Right cardiac atrium (tissue), 5 donors: ENCODE results near the gene ST7. TPM values are rescaled to one million over a fixed set of nuclear protein-coding genes. Genes with fewer than 3 reads are reported as not detected.

Experiments
- ATAC-seq, 2 donors: fragments of 200-7000 bp; cut with Tn5 transposase; one replicate each; pipeline versions ENCODE4 v1.8.0 to v1.9.1; 2020; ENCODE audit warnings: moderate library complexity in 2 of 2, mild to moderate bottlenecking in 1 of 2
- DNase-seq, 3 donors: peaks; one replicate each; pipeline ENCODE4 v3.0.0-alpha.2; 2020
- H3K27ac ChIP-seq: one replicate; pipeline ENCODE4 v1.5.1; 2013; ENCODE audit warnings: mild to moderate bottlenecking, low read length, control low read depth, moderate library complexity
- H3K27me3 ChIP-seq: one replicate; pipeline ENCODE4 v1.6.1; 2013; ENCODE audit not compliant: control insufficient read depth, insufficient read depth
- H3K4me1 ChIP-seq: one replicate; pipeline ENCODE4 v1.6.1; 2013; ENCODE audit warnings: low read length; ENCODE audit not compliant: control insufficient read depth, insufficient read depth
- H3K4me3 ChIP-seq: one replicate; pipeline ENCODE4 v1.5.1; 2013; ENCODE audit warnings: low read length, control low read depth
- H3K9me3 ChIP-seq: one replicate; pipeline ENCODE4 v1.6.1; 2013; ENCODE audit warnings: low read length; ENCODE audit not compliant: control insufficient read depth
- WGBS: extraction: QIAGEN DNeasy Blood & Tissue Kit; methylation state at CpG from one replicate; pipeline ENCODE4 v1.1.7; 2013; 5-methylcytosine and 5-hydroxymethylcytosine counted together
- intact Hi-C, 4 donors: fragments of 100-400 bp; cut with DNase I; formaldehyde crosslinking; loops; one replicate each; pipeline versions ENCODE4 v1.11.0 to v1.14.0; 2022 to 2023
- polyA plus RNA-seq: library from polyadenylated mRNA; stranded (reverse); fragments of 200-250 nt; gene quantifications from one replicate; pipeline ENCODE4 v1.2.3, GENCODE V29; 2013
- total RNA-seq, 4 donors: library from RNA; stranded (reverse); fragmentation: NEBNext Ultra II Directional; extraction: Animal tissue kit (Norgen Biotek cat#: 25700); gene quantifications; one replicate each; pipeline ENCODE4 v1.2.1, GENCODE V29; 2021
- donor health status: healthy with polysubstance abuse.
- donor health status: DM: no; HTN: yes; CAD: no.
- donor health status: DM: no; HTN: no; CAD: no.
- donor health status: DM: no; HTN: yes; CAD: no; lungs with severe emphysema.
- donor health status: DM: yes; HTN: yes; CAD: no.

ST7 gene
- total and polyA plus RNA-seq, 5 donors: 25.0 to 36.8 (median 35.8) TPM

- intact Hi-C loops: no loop called here
- Histone ChIP-seq H3K4me1 (no peaks in the 10 kb centered on the region), H3K9me3 (no peaks in the 10 kb centered on the region), H3K4me3 (no peak overlapping the region), H3K27ac (no peak overlapping the region), H3K27me3 (no peaks in the 10 kb centered on the region)
- ATAC-seq (no peak), DNase-seq (no peak)
Observed at GRCh38 chr7:117250245-117250644, 296.9 kb downstream of the ST7 start.

- Histone ChIP-seq H3K9me3 (no peaks in the 10 kb centered on the region), H3K4me1 (no peaks in the 10 kb centered on the region), H3K27ac (no peak overlapping the region), H3K4me3 (no peak overlapping the region), H3K27me3 (no peaks in the 10 kb centered on the region)
- ATAC-seq (no peak), DNase-seq (no peak)
- WGBS: 44% methylated on average over 4 of the region's 4 CpGs
- intact Hi-C loops: no loop called here
Observed at GRCh38 chr7:117250801-117251200, 297.5 kb downstream of the ST7 start.

GRCh38 chr7:117251687-117252086 lies 298.4 kb downstream of the ST7 start:
- ATAC-seq (no peak), DNase-seq (no peak)
- no peaks in the 10 kb centered on the region for H3K9me3 ChIP-seq
- intact Hi-C loops: no loop called here
- H3K27me3 ChIP-seq: no peaks in the 10 kb centered on the region
- H3K4me1 ChIP-seq: no peaks in the 10 kb centered on the region
- WGBS: 77% methylated on average over 4 of the region's 4 CpGs
- no peak overlapping the region for H3K4me3 ChIP-seq
- H3K27ac ChIP-seq: no peak overlapping the region

- DNase-seq (no peak), ATAC-seq (no peak)
- intact Hi-C loops: no loop called here
- Histone ChIP-seq H3K27me3 (no peaks in the 10 kb centered on the region), H3K4me1 (no peaks in the 10 kb centered on the region), H3K9me3 (no peaks in the 10 kb centered on the region), H3K27ac (no peak overlapping the region), H3K4me3 (no peak overlapping the region)
- 64% methylated on average over 1 of the region's 1 CpG for WGBS
Observed at GRCh38 chr7:117259615-117260014, 306.3 kb downstream of the ST7 start.

GRCh38 chr7:117262546-117262945 lies 309.2 kb downstream of the ST7 start:
- DNase-seq (no peak), ATAC-seq (no peak)
- H3K4me1 ChIP-seq: no peaks in the 10 kb centered on the region
- no peak overlapping the region for H3K27ac ChIP-seq
- intact Hi-C loops: no loop called here
- no peaks in the 10 kb centered on the region for H3K9me3 ChIP-seq
- no peaks in the 10 kb centered on the region for H3K27me3 ChIP-seq
- WGBS: 95% methylated on average over 2 of the region's 2 CpGs
- H3K4me3 ChIP-seq: no peak overlapping the region

GRCh38 chr7:117264716-117265115 lies 311.4 kb downstream of the ST7 start:
- Histone ChIP-seq H3K27ac (no peak overlapping the region), H3K4me1 (no peaks in the 10 kb centered on the region), H3K27me3 (no peaks in the 10 kb centered on the region), H3K4me3 (no peak overlapping the region), H3K9me3 (no peaks in the 10 kb centered on the region)
- DNase-seq (no peak), ATAC-seq (no peak)
- intact Hi-C loops: no loop called here
- WGBS: 100% methylated on average over 1 of the region's 1 CpG

- DNase-seq: no peak
- WGBS: 69% methylated on average over 5 of the region's 5 CpGs
- H3K27ac ChIP-seq: no peak overlapping the region
- H3K27me3 ChIP-seq: no peaks in the 10 kb centered on the region
- no peak overlapping the region for H3K4me3 ChIP-seq
- no peaks in the 10 kb centered on the region for H3K9me3 ChIP-seq
- ATAC-seq: no peak
- H3K4me1 ChIP-seq: no peaks in the 10 kb centered on the region
- intact Hi-C loops: no loop called here
Observed at GRCh38 chr7:117269417-117269816, 316.1 kb downstream of the ST7 start.

- Histone ChIP-seq H3K9me3 (no peaks in the 10 kb centered on the region), H3K27ac (no peak overlapping the region), H3K27me3 (no peaks in the 10 kb centered on the region), H3K4me1 (no peaks in the 10 kb centered on the region), H3K4me3 (no peak overlapping the region)
- intact Hi-C loops: no loop called here
- 66% methylated on average over 3 of the region's 3 CpGs for WGBS
- DNase-seq: no peak
- no peak for ATAC-seq
Observed at GRCh38 chr7:117269886-117270285, 316.6 kb downstream of the ST7 start.

- WGBS: 78% methylated on average over 9 of the region's 9 CpGs
- intact Hi-C loops: no loop called here
Observed at GRCh38 chr7:117270371-117270770, 317.1 kb downstream of the ST7 start.

GRCh38 chr7:117271566-117271965 lies 318.3 kb downstream of the ST7 start:
- WGBS: 89% methylated on average over 3 of the region's 3 CpGs
- no peak overlapping the region for H3K4me3 ChIP-seq
- H3K4me1 ChIP-seq: no peaks in the 10 kb centered on the region
- DNase-seq (no peak), ATAC-seq (no peak)
- H3K27me3 ChIP-seq: no peaks in the 10 kb centered on the region
- H3K27ac ChIP-seq: no peak overlapping the region
- intact Hi-C loops: no loop called here
- H3K9me3 ChIP-seq: no peaks in the 10 kb centered on the region

More at GRCh38 chr7:117270371-117270770, 317.1 kb downstream of the ST7 start:
- H3K9me3 ChIP-seq: no peaks in the 10 kb centered on the region
- H3K4me3 ChIP-seq: no peak overlapping the region
- no peaks in the 10 kb centered on the region for H3K4me1 ChIP-seq
- no peak for ATAC-seq
- H3K27me3 ChIP-seq: no peaks in the 10 kb centered on the region
- DNase-seq: no peak
- H3K27ac ChIP-seq: no peak overlapping the region

GRCh38 chr7:117272017-117272759 lies 318.9 kb downstream of the ST7 start:
- intact Hi-C loops: no loop called here
- DNase-seq: no peak
- no peaks in the 10 kb centered on the region for H3K27me3 ChIP-seq
- ATAC-seq: no peak
- no peaks in the 10 kb centered on the region for H3K9me3 ChIP-seq
- no peaks in the 10 kb centered on the region for H3K4me1 ChIP-seq
- WGBS: 92% methylated on average over 2 of the region's 2 CpGs
- H3K27ac ChIP-seq: no peak overlapping the region
- no peak overlapping the region for H3K4me3 ChIP-seq

- ATAC-seq: no peak
Observed at GRCh38 chr7:117273325-117273724, 320.0 kb downstream of the ST7 start.

More at GRCh38 chr7:117273325-117273724, 320.0 kb downstream of the ST7 start:
- Histone ChIP-seq H3K4me3 (no peak overlapping the region), H3K27me3 (no peaks in the 10 kb centered on the region), H3K27ac (no peak overlapping the region), H3K4me1 (no peaks in the 10 kb centered on the region), H3K9me3 (no peaks in the 10 kb centered on the region)
- intact Hi-C loops: no loop called here
- no peak for DNase-seq
- WGBS: 68% methylated on average over 2 of the region's 2 CpGs
